Transverse colon (tissue), 4 donors: Measurements from ENCODE around the gene MMP14.

Experiments
- CTCF ChIP-seq, 5 experiments: fragments of 200-600 bp in 3 of 5; fragments of 450-650 bp in 2 of 5; sonication (generic) in 3 of 5; IDR thresholded peaks; 1 replicate in 2 of 5; 2 replicates in 3 of 5; pipeline ENCODE4 v1.5.1; 2016 to 2017; ENCODE audit warnings: antibody characterized with exemption in 5 of 5, inconsistent platforms in 3 of 5, mild to moderate bottlenecking in 2 of 5, moderate library complexity in 1 of 5
- EP300 ChIP-seq: sonication (generic); formaldehyde crosslinking; IDR thresholded peaks from one replicate; pipeline ENCODE4 v1.6.1; 2017; ENCODE audit warnings: antibody characterized with exemption, low read depth
- POLR2A ChIP-seq: fragments of 450-650 bp; IDR thresholded peaks from one replicate; pipeline ENCODE4 v1.6.1; 2016; ENCODE audit warnings: antibody characterized with exemption, mild to moderate bottlenecking, moderate library complexity
- POLR2AphosphoS5 ChIP-seq, 3 donors: sonication (generic); formaldehyde crosslinking; IDR thresholded peaks; one replicate each; pipeline ENCODE4 v1.6.1; 2016; ENCODE audit warnings: antibody characterized with exemption in 3 of 3

- TF ChIP-seq POLR2A (no peak), CTCF (IDR thresholded peaks at IDR 0.05) (no peak), EP300 (no peak), POLR2AphosphoS5 (IDR thresholded peaks at IDR 0.05) (no peak)
These were observed 15.7 kb upstream of the MMP14 start for GRCh38 chr14:22820731-22821130.
